Mammary epithelial cell (primary cell): ENCODE results near the gene IQCN.
A peak's percentile ranks its signal among the peaks of the same experiment; 100 is the strongest.

Experiments used
- CTCF ChIP-seq, 2 donors: IDR thresholded peaks in 1 of 2; conservative IDR thresholded peaks in 1 of 2; 2 replicates each; pipeline ENCODE4 v1.5.1; 2011 to 2012; ENCODE audit warnings: inconsistent platforms in 2 of 2, low read length in 2 of 2, mild to moderate bottlenecking in 2 of 2, control low read depth in 1 of 2, low read depth in 1 of 2; ENCODE audit not compliant: insufficient read depth in 1 of 2; ENCODE audit errors: extremely low read depth in 1 of 2
- EZH2 ChIP-seq: IDR thresholded peaks from 2 replicates; pipeline ENCODE4 v1.6.1; 2012; ENCODE audit warnings: low read length, inconsistent platforms, borderline replicate concordance

- TF ChIP-seq CTCF (conservative IDR thresholded peaks at IDR 0.05 in 1 of 2, IDR thresholded peaks at IDR 0.05 in 1 of 2; ENCODE audit: extremely low read depth in 1 of 2, insufficient read depth in 1 of 2, low read depth in 1 of 2, low read length in 2 of 2) (peak; percentile 60 to 93), EZH2 (no peak)
Measured at GRCh38 chr19:18279516-18280246, 5.4 kb upstream of the IQCN start.
